K562 (cell line): ENCODE data around the gene MEAF6. TPM values are rescaled to one million over a fixed set of nuclear protein-coding genes. Genes with fewer than 3 reads are reported as not detected.
A peak's percentile ranks its signal among the peaks of the same experiment; 100 is the strongest.

Experiments used
- CCNT2 ChIP-seq: IDR thresholded peaks from 2 replicates; pipeline ENCODE4 v1.6.1; 2011; ENCODE audit warnings: borderline replicate concordance, low read depth, mild to moderate bottlenecking, moderate library complexity, mixed read lengths, low read length; ENCODE audit not compliant: insufficient read length; ENCODE audit errors: extremely low read depth
- CHD4 ChIP-seq: fragments of 200-600 bp; sonication (generic); IDR thresholded peaks from 3 replicates; pipeline ENCODE4 v1.6.1; 2012; ENCODE audit warnings: low read depth, mild to moderate bottlenecking, mixed read lengths, low read length, inconsistent platforms; ENCODE audit not compliant: insufficient read depth, insufficient replicate concordance, poor library complexity, severe bottlenecking
- CXXC5 ChIP-seq: fragments of 250-450 bp; sonication (Bioruptor Pico); IDR thresholded peaks from 2 replicates; pipeline ENCODE4 v1.8.0; 2022; ENCODE audit warnings: inconsistent platforms, mild to moderate bottlenecking, moderate library complexity
- ERF ChIP-seq: fragments of 450-650 bp; formaldehyde crosslinking; IDR thresholded peaks from 2 replicates; pipeline ENCODE4 v1.4.0; 2020; ENCODE audit warnings: mild to moderate bottlenecking, mixed read lengths
- EWSR1 ChIP-seq: fragments of 450-650 bp; IDR thresholded peaks from 2 replicates; pipeline ENCODE4 v1.6.1; 2018; ENCODE audit warnings: borderline replicate concordance, mild to moderate bottlenecking, low read depth, moderate library complexity; ENCODE audit not compliant: partially characterized antibody
- HOXB6 ChIP-seq: fragments of 250-450 bp; sonication (Bioruptor Pico); IDR thresholded peaks from 2 replicates; pipeline ENCODE4 v1.5.1; 2022; ENCODE audit warnings: mild to moderate bottlenecking, borderline replicate concordance
- KDM2B ChIP-seq: fragments of 250-450 bp; sonication (Bioruptor Pico); IDR thresholded peaks from 2 replicates; pipeline ENCODE4 v1.8.0; 2021; ENCODE audit warnings: mild to moderate bottlenecking, moderate library complexity
- NCOA6 ChIP-seq: fragments of 450-650 bp; IDR thresholded peaks from 2 replicates; pipeline ENCODE4 v1.6.1; 2017; ENCODE audit warnings: mild to moderate bottlenecking
- RAD21 ChIP-seq, 2 experiments: fragments of 250-450 bp in 1 of 2; fragments of 450-650 bp in 1 of 2; sonication (Bioruptor Pico) in 1 of 2; formaldehyde crosslinking in 1 of 2; IDR thresholded peaks in 1 of 2; conservative IDR thresholded peaks in 1 of 2; 2 replicates each; pipeline versions ENCODE4 v1.4.0 to v1.8.0; 2020 to 2022; ENCODE audit warnings: mild to moderate bottlenecking in 2 of 2, moderate library complexity in 1 of 2
- RFX1 ChIP-seq: fragments of 450-650 bp; IDR thresholded peaks from 2 replicates; pipeline ENCODE4 v1.6.1; 2016; ENCODE audit warnings: mild to moderate bottlenecking, moderate library complexity
- SLC30A9 ChIP-seq: fragments of 250-450 bp; sonication (Bioruptor Pico); IDR thresholded peaks from 2 replicates; pipeline ENCODE4 v1.8.0; 2022; ENCODE audit warnings: mild to moderate bottlenecking, moderate library complexity
- SREBF2 ChIP-seq: sonication (generic); formaldehyde crosslinking; IDR thresholded peaks from 2 replicates; pipeline ENCODE4 v1.4.0; 2020; ENCODE audit warnings: mild to moderate bottlenecking, missing genetic modification reagents
- TSHZ1 ChIP-seq: fragments of 250-450 bp; sonication (Bioruptor Pico); IDR thresholded peaks from 2 replicates; pipeline ENCODE4 v1.4.0; 2020; ENCODE audit warnings: mild to moderate bottlenecking, moderate library complexity
- ZNF23 ChIP-seq: fragments of 250-450 bp; sonication (Bioruptor Pico); IDR thresholded peaks from 2 replicates; pipeline ENCODE4 v1.4.0; 2020; ENCODE audit warnings: mild to moderate bottlenecking
- ZNF324 ChIP-seq: fragments of 250-450 bp; sonication (Bioruptor Pico); IDR thresholded peaks from 2 replicates; pipeline ENCODE4 v1.4.0; 2020; ENCODE audit warnings: mild to moderate bottlenecking
- ZNF384 ChIP-seq: IDR thresholded peaks from 2 replicates; pipeline ENCODE4 v1.6.1; 2012; ENCODE audit warnings: low read depth, low read length, improper control_type of control experiment
- ZNF668 ChIP-seq: fragments of 250-450 bp; sonication (Bioruptor Pico); IDR thresholded peaks from 2 replicates; pipeline ENCODE4 v1.8.0; 2022; ENCODE audit warnings: mild to moderate bottlenecking, inconsistent platforms
- polyA plus RNA-seq, 8 experiments: library from polyadenylated mRNA; depleted of rRNA in 4 of 8; stranded (reverse) in 5 of 8; unstranded in 3 of 8; fragments of >200 nt; fragmentation: Nextera tagmentation in 2 of 8; fragmentation: Illumina TruSeq in 1 of 8; extraction: Ambion mirVana in 2 of 8; extraction: Trizol in 1 of 8; gene quantifications; 2 replicates each; pipeline versions ENCODE4 v1.2.1 to v1.2.3, GENCODE V29; 2011 to 2014; ENCODE audit warnings: inconsistent platforms in 1 of 8, missing spikeins in 1 of 8
- total RNA-seq, 7 experiments: library from RNA; depleted of rRNA in 6 of 7; stranded (reverse); fragments of >200 nt in 6 of 7; fragmentation: Illumina TruSeq in 2 of 7; extraction: Trizol in 2 of 7; gene quantifications; 2 replicates each; pipeline versions ENCODE4 v1.2.1 to v1.2.3, GENCODE V29; 2011 to 2021; ENCODE audit warnings: low replicate concordance in 1 of 7
- TF ChIP-seq, protein P1 (sequence below): fragments of 200-800 bp; sonication (Bioruptor generic); IDR thresholded peaks from 2 replicates; pipeline ENCODE4 v1.6.1; 2017; ENCODE audit warnings: missing genetic modification characterization, missing compliant biosample characterization
- TF ChIP-seq, protein P2 (sequence below), 2 experiments: IDR thresholded peaks in 1 of 2; conservative IDR thresholded peaks in 1 of 2; 2 replicates each; pipeline ENCODE4 v1.6.1; 2016; ENCODE audit warnings: low read depth in 2 of 2, mild to moderate bottlenecking in 1 of 2, missing compliant biosample characterization in 1 of 2, missing genetic modification characterization in 1 of 2, moderate library complexity in 1 of 2

Gene MEAF6
- total and polyA plus RNA-seq, 9 of the 15 experiments (the other 6 are each of a cell fraction or from before 2014, with no cell fraction given), result 55.0 to 151 (median 92.3) TPM

DNA sequence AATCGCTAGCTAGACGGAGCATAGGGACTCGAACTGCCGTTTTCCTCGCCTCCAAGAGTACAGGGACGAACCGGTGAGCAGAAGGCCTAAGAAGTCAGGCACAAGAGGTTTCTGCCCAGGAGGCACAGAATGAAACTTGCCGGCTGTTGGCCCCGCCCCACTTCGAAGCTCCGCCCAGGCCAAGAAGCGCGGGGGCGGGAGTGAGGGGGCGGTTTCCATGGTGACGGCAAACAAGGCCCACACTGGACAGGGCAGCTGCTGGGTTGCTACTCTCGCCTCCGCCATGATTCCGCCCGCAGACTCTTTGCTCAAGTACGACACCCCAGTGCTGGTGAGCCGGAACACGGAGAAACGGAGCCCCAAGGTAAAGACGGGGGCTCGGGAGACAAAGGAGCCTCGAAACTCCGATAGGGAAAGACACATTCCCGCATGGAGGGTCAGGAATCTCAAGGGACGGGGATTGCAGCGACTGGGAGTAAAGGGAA, 42.2 kb upstream of the MEAF6 start, which contains the start of gene DNALI1 (continued):
- no peak for TF ChIP-seq ZNF668 (CRISPR knock-in tag)
- no peak for TF ChIP-seq CHD4
- no peak for TF ChIP-seq CXXC5 (CRISPR knock-in tag)
- TF ChIP-seq RAD21 (CRISPR knock-in tag; conservative IDR thresholded peaks at IDR 0.05 in 1 of 2, IDR thresholded peaks at IDR 0.05 in 1 of 2), result no peak
- TF ChIP-seq ERF, result no peak
- no peak for TF ChIP-seq SLC30A9
- no peak for TF ChIP-seq KDM2B
- no peak for TF ChIP-seq ZNF23
- peak; percentile 99 for TF ChIP-seq RFX1
- TF ChIP-seq CCNT2, result no peak
- no peak for TF ChIP-seq NCOA6
- TF ChIP-seq, protein P1, sequence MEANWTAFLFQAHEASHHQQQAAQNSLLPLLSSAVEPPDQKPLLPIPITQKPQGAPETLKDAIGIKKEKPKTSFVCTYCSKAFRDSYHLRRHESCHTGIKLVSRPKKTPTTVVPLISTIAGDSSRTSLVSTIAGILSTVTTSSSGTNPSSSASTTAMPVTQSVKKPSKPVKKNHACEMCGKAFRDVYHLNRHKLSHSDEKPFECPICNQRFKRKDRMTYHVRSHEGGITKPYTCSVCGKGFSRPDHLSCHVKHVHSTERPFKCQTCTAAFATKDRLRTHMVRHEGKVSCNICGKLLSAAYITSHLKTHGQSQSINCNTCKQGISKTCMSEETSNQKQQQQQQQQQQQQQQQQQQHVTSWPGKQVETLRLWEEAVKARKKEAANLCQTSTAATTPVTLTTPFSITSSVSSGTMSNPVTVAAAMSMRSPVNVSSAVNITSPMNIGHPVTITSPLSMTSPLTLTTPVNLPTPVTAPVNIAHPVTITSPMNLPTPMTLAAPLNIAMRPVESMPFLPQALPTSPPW (CRISPR knock-in tag), result peak; percentile 96
- no peak for TF ChIP-seq ZNF324 (CRISPR knock-in tag)
- TF ChIP-seq ZNF384, result no peak
- TF ChIP-seq SREBF2 (CRISPR knock-in tag), result no peak
- TF ChIP-seq, protein P2, sequence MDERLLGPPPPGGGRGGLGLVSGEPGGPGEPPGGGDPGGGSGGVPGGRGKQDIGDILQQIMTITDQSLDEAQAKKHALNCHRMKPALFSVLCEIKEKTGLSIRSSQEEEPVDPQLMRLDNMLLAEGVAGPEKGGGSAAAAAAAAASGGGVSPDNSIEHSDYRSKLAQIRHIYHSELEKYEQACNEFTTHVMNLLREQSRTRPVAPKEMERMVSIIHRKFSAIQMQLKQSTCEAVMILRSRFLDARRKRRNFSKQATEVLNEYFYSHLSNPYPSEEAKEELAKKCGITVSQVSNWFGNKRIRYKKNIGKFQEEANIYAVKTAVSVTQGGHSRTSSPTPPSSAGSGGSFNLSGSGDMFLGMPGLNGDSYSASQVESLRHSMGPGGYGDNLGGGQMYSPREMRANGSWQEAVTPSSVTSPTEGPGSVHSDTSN (CRISPR knock-in tag; IDR thresholded peaks at IDR 0.05; ENCODE audit: low read depth), result no peak
- TF ChIP-seq, protein P2 (tag; conservative IDR thresholded peaks at IDR 0.05; ENCODE audit: low read depth), result no peak
- TF ChIP-seq TSHZ1 (CRISPR knock-in tag), result no peak
- TF ChIP-seq EWSR1, result no peak
- TF ChIP-seq HOXB6 (CRISPR knock-in tag), result no peak
